HCT116 (cell line): ENCODE data around the gene EPSTI1. TPM values are rescaled to one million over a fixed set of nuclear protein-coding genes. Genes with fewer than 3 reads are reported as not detected.

Source experiments
- ATAC-seq: fragments of 200-7000 bp; cut with Tn5 transposase; 2 replicates; pipeline ENCODE4 v1.9.1; 2020; ENCODE audit warnings: mild to moderate bottlenecking, moderate library complexity
- BruUV-seq: library from RNA; stranded (reverse); fragments of 400-500 nt; replicated peaks from 2 replicates; lab custom pipeline; 2021; lab: Mats Ljungman, UMichigan
- CTCF ChIA-PET: fragments of 300-600 bp; sonication (Branson Sonifier 250); formaldehyde crosslinking; loops from one replicate; lab custom pipeline; 2021; ENCODE audit warnings: antibody characterized with exemption; lab: Charles Lee
- POLR2A ChIA-PET: fragments of 300-600, 350-600 bp; sonication (Branson Sonifier 250); formaldehyde crosslinking; loops from one replicate; lab custom pipeline; 2021; ENCODE audit warnings: antibody characterized with exemption; lab: Charles Lee
- RAD21 ChIA-PET, 2 experiments: fragments of 300-600 bp; sonication (Branson Sonifier 250); formaldehyde crosslinking; loops; one replicate each; lab custom pipeline; 2023; ENCODE audit warnings: low total read pairs in 2 of 2; ENCODE audit not compliant: uncharacterized antibody in 2 of 2, unreplicated experiment in 2 of 2, low non-redundant PET in 1 of 2; lab: Charles Lee
- DNase-seq: peaks from one replicate; pipeline ENCODE4 v3.0.0-alpha.2; 2010; ENCODE audit warnings: low read depth, low spot score
- H2AFZ ChIP-seq: fragments of 200-600 bp; shearing (Covaris generic), sonication (generic); 2 replicates; pipeline ENCODE4 v1.6.1; 2017; ENCODE audit warnings: low read depth, mixed run types, mixed read lengths, antibody characterized with exemption, low read length; ENCODE audit not compliant: poor library complexity, severe bottlenecking
- H3K27ac ChIP-seq: 2 replicates; pipeline ENCODE4 v1.5.1; 2012; ENCODE audit warnings: low read depth, low read length
- H3K27me3 ChIP-seq: fragments of 200-600 bp; sonication (generic); 2 replicates; pipeline ENCODE4 v1.6.1; 2016; ENCODE audit warnings: mixed run types, low read length, mixed read lengths; ENCODE audit not compliant: insufficient read depth
- H3K36me3 ChIP-seq, 2 experiments: fragments of 200-500 bp in 1 of 2; fragments of 200-600 bp in 1 of 2; sonication (Bioruptor generic) in 1 of 2; sonication (generic) in 1 of 2; 2 replicates each; pipeline versions ENCODE4 v1.5.1 to v1.6.1; 2014 to 2016; ENCODE audit warnings: low read length in 2 of 2, inconsistent platforms in 1 of 2, mixed read lengths in 1 of 2, mixed run types in 1 of 2; ENCODE audit not compliant: insufficient read depth in 2 of 2, control insufficient read depth in 1 of 2
- H3K4me1 ChIP-seq, 2 experiments: fragments of 200-600 bp in 1 of 2; sonication (generic) in 1 of 2; 2 replicates each; pipeline versions ENCODE4 v1.5.1 to v1.6.1; 2012 to 2017; ENCODE audit warnings: low read length in 2 of 2, inconsistent platforms in 1 of 2, mild to moderate bottlenecking in 1 of 2, mixed read lengths in 1 of 2, mixed run types in 1 of 2, moderate library complexity in 1 of 2; ENCODE audit not compliant: insufficient read depth in 2 of 2, control insufficient read depth in 1 of 2
- H3K4me2 ChIP-seq: fragments of 200-600 bp; sonication (generic); 2 replicates; pipeline ENCODE4 v1.6.1; 2017; ENCODE audit warnings: mixed run types, low read length, mixed read lengths
- H3K4me3 ChIP-seq, 2 experiments: fragments of 200-600 bp in 1 of 2; sonication (generic) in 1 of 2; replicated peaks in 1 of 2; 2 replicates each; pipeline ENCODE4 v1.5.1; 2011 to 2016; ENCODE audit warnings: low read length in 2 of 2, control low read depth in 1 of 2, low read depth in 1 of 2, mild to moderate bottlenecking in 1 of 2, mixed read lengths in 1 of 2, mixed run types in 1 of 2
- H3K79me2 ChIP-seq: fragments of 200-600 bp; sonication (generic); 2 replicates; pipeline ENCODE4 v1.6.1; 2017; ENCODE audit warnings: mild to moderate bottlenecking, mixed run types, low read length, moderate library complexity, mixed read lengths; ENCODE audit not compliant: insufficient read depth
- H3K9ac ChIP-seq: fragments of 200-600 bp; sonication (generic); 2 replicates; pipeline ENCODE4 v1.6.1; 2016; ENCODE audit warnings: low read length, mixed read lengths
- H3K9me2 ChIP-seq: fragments of 200-600 bp; sonication (generic), shearing (Covaris generic); 2 replicates; pipeline ENCODE4 v1.6.1; 2017; ENCODE audit warnings: mixed run types, mild to moderate bottlenecking, moderate library complexity; ENCODE audit not compliant: insufficient read depth
- H3K9me3 ChIP-seq, 2 experiments: fragments of 200-500 bp in 1 of 2; fragments of 200-600 bp in 1 of 2; sonication (Bioruptor generic) in 1 of 2; sonication (generic) in 1 of 2; 2 replicates each; pipeline ENCODE4 v1.6.1; 2014 to 2017; ENCODE audit warnings: low read length in 2 of 2, mixed read lengths in 2 of 2, inconsistent platforms in 1 of 2, low read depth in 1 of 2, mild to moderate bottlenecking in 1 of 2, mixed run types in 1 of 2, moderate library complexity in 1 of 2; ENCODE audit not compliant: control insufficient read depth in 1 of 2, insufficient read depth in 1 of 2
- H4K20me1 ChIP-seq: fragments of 200-600 bp; sonication (generic), shearing (Covaris generic); 2 replicates; pipeline ENCODE4 v1.6.1; 2017; ENCODE audit warnings: mixed run types, mild to moderate bottlenecking, moderate library complexity; ENCODE audit not compliant: insufficient read depth
- CBX3 ChIP-seq: IDR thresholded peaks from 2 replicates; pipeline ENCODE4 v1.6.1; 2012; ENCODE audit warnings: low read depth
- EGR1 ChIP-seq: IDR thresholded peaks from 2 replicates; pipeline ENCODE4 v1.6.1; 2012; ENCODE audit warnings: low read depth
- ELF1 ChIP-seq: IDR thresholded peaks from 2 replicates; pipeline ENCODE4 v1.6.1; 2012; ENCODE audit warnings: low read depth, borderline replicate concordance
- EZH2phosphoT487 ChIP-seq: fragments of 200-600 bp; IDR thresholded peaks from 2 replicates; pipeline ENCODE4 v1.6.1; 2018; ENCODE audit warnings: antibody characterized with exemption, borderline replicate concordance
- FOSL1 ChIP-seq: IDR thresholded peaks from 2 replicates; pipeline ENCODE4 v1.6.1; 2012; ENCODE audit warnings: low read depth
- JUND ChIP-seq: IDR thresholded peaks from 2 replicates; pipeline ENCODE4 v1.6.1; 2012
- MAX ChIP-seq: IDR thresholded peaks from 2 replicates; pipeline ENCODE4 v1.6.1; 2012
- POLR2A ChIP-seq: IDR thresholded peaks from 2 replicates; pipeline ENCODE4 v1.7.0; 2011; ENCODE audit warnings: borderline replicate concordance; ENCODE audit not compliant: insufficient read depth, insufficient read length; ENCODE audit errors: extremely low read depth
- RAD21 ChIP-seq: IDR thresholded peaks from 2 replicates; pipeline ENCODE4 v1.6.1; 2012; ENCODE audit warnings: low read depth, mild to moderate bottlenecking
- SP1 ChIP-seq: IDR thresholded peaks from 2 replicates; pipeline ENCODE4 v1.6.1; 2012; ENCODE audit warnings: low read depth
- YY1 ChIP-seq: IDR thresholded peaks from 2 replicates; pipeline ENCODE4 v1.6.1; 2011; ENCODE audit warnings: low read length, low read depth, moderate library complexity, mild to moderate bottlenecking; ENCODE audit not compliant: insufficient replicate concordance; ENCODE audit errors: extremely low read depth
- ZBTB33 ChIP-seq: IDR thresholded peaks from 2 replicates; pipeline ENCODE4 v1.6.1; 2011; ENCODE audit warnings: mild to moderate bottlenecking, low read length, moderate library complexity; ENCODE audit not compliant: insufficient replicate concordance; ENCODE audit errors: extremely low read depth
- ZFX ChIP-seq: fragments of 450-650 bp; IDR thresholded peaks from 2 replicates; pipeline ENCODE4 v1.6.1; 2017
- intact Hi-C: fragments of 100-400 bp; cut with micrococcal nuclease; formaldehyde crosslinking; loops from 2 replicates; pipeline ENCODE4 v1.10.0; 2022
- total RNA-seq: library from RNA; stranded (reverse); gene quantifications from one replicate; pipeline ENCODE4 v1.2.1, GENCODE V29; 2021; ENCODE audit not compliant: unreplicated experiment
- TF ChIP-seq, protein P1 (sequence below): IDR thresholded peaks from 2 replicates; pipeline ENCODE4 v1.6.1; 2012; ENCODE audit warnings: low read depth
- TF ChIP-seq, protein P2 (sequence below): IDR thresholded peaks from 2 replicates; pipeline ENCODE4 v1.6.1; 2012

Gene EPSTI1
- total RNA-seq, 1 experiment from 2014 or later, result 0.69 TPM

- Histone ChIP-seq H4K20me1 (no peaks in the 10 kb centered on the region), H3K4me2 (no peak overlapping the region), H3K9me3 (no peaks in the 10 kb centered on the region), H3K4me3 (no peak overlapping the region), H3K9me2 (no peaks in the 10 kb centered on the region), H3K27ac (no peak overlapping the region), H2AFZ (no peak overlapping the region), H3K36me3 (no peaks in the 10 kb centered on the region), H3K9ac (no peak overlapping the region), H3K4me1 (no peaks in the 10 kb centered on the region), H3K79me2 (no peaks in the 10 kb centered on the region), H3K27me3 (0 out of 2 replicates have a peak, but pooled peaks cover 14% of the 10 kb centered on the region)
- no peak for DNase-seq
- no peak for ATAC-seq
- no TSS peak for BruUV-seq
- CTCF ChIA-PET, result no interaction called here
- POLR2A ChIA-PET, result no interaction called here
- TF ChIP-seq CBX3 (no peak), JUND (no peak), EGR1 (no peak), ZBTB33 (no peak), EZH2phosphoT487 (no peak), RAD21 (no peak), SP1 (no peak), YY1 (no peak), FOSL1 (no peak), MAX (no peak), ZFX (no peak), ELF1 (no peak), POLR2A (no peak)
- TF ChIP-seq, protein P1, sequence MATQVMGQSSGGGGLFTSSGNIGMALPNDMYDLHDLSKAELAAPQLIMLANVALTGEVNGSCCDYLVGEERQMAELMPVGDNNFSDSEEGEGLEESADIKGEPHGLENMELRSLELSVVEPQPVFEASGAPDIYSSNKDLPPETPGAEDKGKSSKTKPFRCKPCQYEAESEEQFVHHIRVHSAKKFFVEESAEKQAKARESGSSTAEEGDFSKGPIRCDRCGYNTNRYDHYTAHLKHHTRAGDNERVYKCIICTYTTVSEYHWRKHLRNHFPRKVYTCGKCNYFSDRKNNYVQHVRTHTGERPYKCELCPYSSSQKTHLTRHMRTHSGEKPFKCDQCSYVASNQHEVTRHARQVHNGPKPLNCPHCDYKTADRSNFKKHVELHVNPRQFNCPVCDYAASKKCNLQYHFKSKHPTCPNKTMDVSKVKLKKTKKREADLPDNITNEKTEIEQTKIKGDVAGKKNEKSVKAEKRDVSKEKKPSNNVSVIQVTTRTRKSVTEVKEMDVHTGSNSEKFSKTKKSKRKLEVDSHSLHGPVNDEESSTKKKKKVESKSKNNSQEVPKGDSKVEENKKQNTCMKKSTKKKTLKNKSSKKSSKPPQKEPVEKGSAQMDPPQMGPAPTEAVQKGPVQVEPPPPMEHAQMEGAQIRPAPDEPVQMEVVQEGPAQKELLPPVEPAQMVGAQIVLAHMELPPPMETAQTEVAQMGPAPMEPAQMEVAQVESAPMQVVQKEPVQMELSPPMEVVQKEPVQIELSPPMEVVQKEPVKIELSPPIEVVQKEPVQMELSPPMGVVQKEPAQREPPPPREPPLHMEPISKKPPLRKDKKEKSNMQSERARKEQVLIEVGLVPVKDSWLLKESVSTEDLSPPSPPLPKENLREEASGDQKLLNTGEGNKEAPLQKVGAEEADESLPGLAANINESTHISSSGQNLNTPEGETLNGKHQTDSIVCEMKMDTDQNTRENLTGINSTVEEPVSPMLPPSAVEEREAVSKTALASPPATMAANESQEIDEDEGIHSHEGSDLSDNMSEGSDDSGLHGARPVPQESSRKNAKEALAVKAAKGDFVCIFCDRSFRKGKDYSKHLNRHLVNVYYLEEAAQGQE, result no peak
- TF ChIP-seq, protein P2, sequence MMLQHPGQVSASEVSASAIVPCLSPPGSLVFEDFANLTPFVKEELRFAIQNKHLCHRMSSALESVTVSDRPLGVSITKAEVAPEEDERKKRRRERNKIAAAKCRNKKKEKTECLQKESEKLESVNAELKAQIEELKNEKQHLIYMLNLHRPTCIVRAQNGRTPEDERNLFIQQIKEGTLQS, result no peak
- intact Hi-C loops, result no loop called here
- RAD21 ChIA-PET, result no interaction called here
These were observed 131.6 kb downstream of the EPSTI1 start for GRCh38 chr13:42860485-42860884.
